Activated CD4-positive, alpha-beta T cell treated with anti-CD3 and anti-CD28 coated beads, Interleukin-2, amount 50 U/mL, for 4 hours (primary cell): ENCODE results near the gene ACIN1.
"Not testable (repeated sequence)": the region's sequence is repeated elsewhere in the genome, so short reads cannot be mapped to it uniquely, and the experiment has no call there.

ENCODE experiments used
- DNase-seq, 2 experiments: peaks; one replicate each; pipeline ENCODE4 v3.0.0-alpha.2; 2020

ACIN1 gene

GRCh38 chr14:23034498-23035302 is 60.2 kb downstream of the ACIN1 start, which contains the start of gene PSMB5:
TSS of gene PSMB5 (minus strand) at chr14:23034900. CDS start at chr14:23034881, 19 bp downstream.
- DNase-seq: peak; percentile 85 to 86

DNA sequence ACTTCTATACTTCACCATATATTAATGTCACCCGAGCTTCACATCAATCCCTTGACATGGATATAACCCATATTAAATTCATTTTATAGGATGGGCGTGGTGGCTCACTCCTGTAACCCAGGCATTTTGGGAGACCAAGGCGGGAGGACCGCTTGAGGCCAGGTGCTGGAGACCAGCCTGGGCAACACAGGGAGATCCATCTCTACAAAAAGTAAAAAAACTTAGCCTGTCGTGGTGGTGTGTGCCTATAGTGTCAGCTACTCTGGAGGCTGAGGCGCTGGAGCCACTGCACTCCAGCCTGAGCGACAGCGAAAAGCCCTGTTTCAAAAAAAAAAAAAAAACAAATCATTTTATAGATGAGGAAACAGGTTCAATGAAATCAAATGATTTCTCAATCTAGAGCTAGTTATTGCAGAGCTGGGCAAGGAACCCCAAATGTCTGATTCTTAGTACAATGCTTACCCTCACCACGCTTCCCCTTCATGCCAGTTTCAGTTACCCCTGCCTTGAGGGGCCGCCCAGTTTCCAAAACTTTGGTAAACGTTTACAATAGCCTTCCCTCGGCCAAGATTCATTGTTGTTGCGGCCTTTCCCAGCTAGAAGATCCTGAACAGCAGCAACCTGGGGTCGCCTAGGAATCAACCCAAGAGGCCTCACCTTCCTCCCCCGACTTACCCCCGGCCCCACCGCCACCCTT is 61.0 kb downstream of the ACIN1 start:
- DNase-seq: no peak

GRCh38 chr14:23033251-23033727 is 61.6 kb downstream of the ACIN1 start:
- DNase-seq: no peak

GRCh38 chr14:23030936-23031335 is 64.0 kb downstream of the ACIN1 start:
- no peak for DNase-seq

DNA sequence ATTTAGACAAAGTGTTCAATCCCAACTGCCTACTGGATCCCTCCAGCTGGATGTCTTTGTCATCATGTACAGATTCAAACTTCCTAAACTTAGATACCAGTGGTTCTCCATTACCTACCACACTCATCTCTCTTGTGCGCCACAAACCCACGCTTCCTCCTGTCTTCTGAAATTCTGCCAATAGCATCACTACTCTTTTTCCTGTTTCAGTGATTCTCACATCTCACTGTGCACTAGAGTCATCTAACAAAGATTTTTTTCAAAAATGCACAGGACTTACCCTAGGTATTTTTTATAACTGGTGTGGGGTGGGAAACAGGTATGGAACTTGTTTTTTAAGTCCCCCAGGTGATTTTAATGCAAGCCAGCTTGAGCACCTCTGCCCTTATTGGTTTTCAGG is 66.1 kb downstream of the ACIN1 start:
- DNase-seq: peak; percentile 12

DNA sequence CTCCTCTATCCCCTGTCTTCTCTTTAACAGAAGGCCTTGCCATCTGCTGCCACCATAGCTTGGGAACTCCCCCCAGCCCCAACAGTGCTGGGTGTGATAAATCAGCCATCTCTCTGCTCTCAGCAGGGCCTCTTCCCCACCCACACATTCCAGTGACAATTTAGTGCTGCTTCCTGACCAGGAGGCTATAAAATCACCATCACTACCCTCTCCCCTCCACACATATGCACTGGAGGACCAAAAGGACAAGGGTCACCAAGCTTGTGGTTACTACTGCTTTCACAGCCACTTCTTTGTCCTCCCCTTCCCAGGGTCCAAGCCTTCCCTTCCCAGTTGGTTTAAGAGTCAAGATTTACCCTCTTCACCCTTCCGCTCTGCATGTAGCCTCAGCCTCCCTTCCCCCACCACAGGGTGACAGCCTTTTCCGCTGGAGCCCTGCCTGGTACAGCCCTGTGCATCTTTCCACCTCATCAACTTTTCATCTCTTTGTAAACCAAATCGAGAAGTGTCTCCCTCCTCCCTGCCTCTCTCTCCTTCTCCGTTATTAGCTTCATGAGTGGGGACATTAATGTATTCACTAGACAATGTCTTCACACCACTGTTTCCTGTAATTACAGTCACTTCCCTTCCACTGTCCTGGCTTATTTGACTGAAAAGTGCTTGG is 69.7 kb downstream of the ACIN1 start:
- no peak for DNase-seq

DNA sequence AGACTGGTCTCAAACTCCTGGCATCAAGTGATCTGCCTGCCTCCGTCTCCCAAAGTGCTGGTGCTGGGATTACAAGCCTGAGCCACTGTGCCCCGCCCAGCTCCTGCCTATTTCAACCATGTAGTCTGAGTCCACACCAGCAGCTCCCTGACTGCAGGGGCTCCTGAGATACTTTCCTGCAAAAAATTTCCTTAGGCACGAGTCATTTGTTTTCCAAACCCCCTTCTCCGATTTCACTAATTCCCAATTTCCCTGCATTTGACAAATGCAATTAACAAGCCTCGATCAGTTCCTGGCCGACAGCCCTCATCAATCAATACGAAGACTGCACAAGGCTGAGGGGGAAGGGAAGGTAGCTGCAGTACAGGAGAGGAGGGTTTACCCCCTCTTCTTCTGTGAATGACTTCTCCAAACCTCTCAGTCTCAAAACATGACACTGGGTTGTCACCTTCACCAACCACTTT is 70.3 kb downstream of the ACIN1 start:
- DNase-seq: no peak

- no peak for DNase-seq
Measured at GRCh38 chr14:23023795-23024152, 71.2 kb downstream of the ACIN1 start.

GRCh38 chr14:23023022-23023794 is 71.7 kb downstream of the ACIN1 start:
- no peak for DNase-seq

GRCh38 chr14:23021889-23022442 is 73.0 kb downstream of the ACIN1 start:
- DNase-seq: no peak

GRCh38 chr14:23021434-23021833 is 73.5 kb downstream of the ACIN1 start:
- no peak for DNase-seq

DNA sequence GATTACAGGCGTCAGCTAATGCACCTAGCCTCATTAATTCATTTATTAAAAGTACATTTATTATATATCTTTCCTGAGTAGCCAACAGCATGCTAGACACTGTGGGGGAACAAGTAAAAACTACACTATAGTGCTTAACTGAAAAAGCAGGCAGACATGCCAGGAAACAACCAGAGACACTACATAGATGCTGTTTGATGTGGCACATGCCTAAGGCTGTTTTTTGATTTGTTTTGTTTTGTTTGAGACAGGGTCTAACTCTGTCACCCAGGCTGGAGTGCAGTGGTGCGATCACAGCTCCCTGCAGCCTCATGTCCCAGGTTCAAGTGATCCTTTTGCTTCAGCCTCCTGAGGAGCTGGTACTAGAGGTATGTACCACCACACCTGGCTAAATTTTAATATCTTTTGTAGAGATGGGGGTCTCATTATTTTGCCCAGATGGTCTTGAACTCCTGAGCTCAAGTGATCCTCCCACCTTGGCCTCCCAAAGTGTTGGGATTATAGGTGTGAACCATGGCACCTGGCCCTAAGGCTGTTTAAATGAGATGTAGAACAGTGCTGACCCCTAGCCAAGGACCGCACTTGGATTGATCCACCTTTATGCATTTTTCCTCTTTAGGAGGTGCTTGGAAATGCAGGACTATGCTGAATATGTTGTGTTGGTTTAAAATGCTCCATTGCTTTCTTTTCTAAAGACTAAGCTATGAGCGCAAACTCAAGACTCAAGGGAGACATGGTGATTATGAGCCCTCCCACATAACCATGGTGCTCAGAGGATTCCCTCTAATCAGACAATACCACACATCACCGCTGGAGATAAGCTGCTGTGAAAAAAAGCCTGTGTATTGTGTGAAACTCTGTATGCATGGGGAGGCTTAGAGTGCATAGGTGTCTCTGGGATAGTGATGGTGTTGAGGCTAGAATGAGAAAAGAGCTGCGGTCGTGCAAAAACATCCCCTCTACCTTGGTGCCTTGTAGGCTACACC is 74.5 kb downstream of the ACIN1 start:
- no peak for DNase-seq

DNA sequence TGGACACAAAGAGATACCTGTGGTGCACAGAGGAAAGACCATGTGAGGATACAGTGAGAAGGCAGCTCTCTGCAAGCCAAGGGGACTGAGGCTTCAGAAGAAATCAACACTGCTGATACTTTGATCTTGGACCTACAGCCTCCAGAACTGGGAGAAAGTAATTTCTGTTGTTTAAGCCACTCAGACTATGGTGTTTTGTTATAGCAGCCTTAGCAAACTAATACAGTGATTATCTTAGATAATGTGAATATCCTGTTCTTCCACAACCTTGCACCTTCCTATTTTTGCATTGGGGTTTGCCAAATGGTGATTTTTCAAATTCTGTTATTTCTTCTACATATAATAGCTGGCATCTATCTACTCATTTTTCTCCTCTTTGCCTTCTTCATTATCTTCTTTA is 76.8 kb downstream of the ACIN1 start:
- DNase-seq: no peak

DNA sequence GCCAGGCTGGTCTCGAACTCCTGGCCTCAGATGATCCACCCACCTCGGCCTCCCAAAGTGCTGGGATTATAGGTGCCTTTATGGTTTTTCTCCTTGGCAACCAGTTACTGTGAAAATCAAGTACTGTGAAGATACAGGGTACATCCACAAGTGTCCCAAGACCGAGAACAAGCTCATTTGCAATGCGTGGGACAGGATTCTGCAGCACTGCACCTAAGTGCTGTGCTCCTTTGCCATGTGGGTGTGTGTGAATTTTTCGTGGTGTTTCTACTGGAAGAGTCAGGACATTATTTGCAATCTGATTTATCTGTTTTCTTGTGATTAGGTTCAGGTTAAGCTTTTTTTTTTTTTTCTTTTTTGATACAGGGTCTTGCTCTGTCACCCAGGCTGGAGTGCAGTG is 77.8 kb downstream of the ACIN1 start:
- no peak for DNase-seq

DNA sequence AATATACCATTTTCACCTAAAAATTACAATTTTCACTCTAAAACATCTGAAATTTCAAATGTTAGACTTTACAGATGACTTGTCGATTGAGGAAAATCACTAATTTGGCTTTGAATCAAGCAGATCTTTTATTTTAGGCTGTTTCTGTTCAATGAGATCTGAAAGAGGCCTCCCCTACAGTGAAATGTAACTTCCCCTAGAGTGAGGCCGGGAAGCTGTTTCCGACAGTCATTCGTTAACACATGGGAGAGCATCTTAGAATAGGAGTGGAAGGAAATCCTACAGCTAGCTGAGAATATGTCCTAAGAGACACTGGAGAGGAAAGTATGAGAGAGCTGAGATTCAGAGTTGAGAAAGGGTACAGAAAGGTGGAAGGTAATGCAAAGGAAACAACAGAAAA is 79.3 kb downstream of the ACIN1 start:
- DNase-seq: no peak

DNA sequence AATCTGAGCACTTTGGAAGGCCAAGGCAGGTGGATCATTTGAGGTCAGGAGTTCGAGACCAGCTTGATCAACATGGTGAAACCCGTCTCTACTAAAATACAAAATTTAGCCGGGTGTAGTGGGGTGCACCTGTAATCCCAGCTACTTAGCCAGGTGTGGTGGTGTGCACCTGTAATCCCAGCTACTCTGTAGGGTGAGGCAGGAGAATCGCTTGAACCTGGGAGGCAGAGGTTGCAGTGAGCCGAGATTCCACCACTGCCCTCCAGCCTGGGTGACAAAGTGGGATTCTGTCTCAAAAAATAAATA is 81.2 kb downstream of the ACIN1 start:
- not testable (repeated sequence) for DNase-seq

GRCh38 chr14:23013054-23013748 is 81.7 kb downstream of the ACIN1 start:
- DNase-seq: no peak

- DNase-seq: peak; percentile 68 to 73
Measured at GRCh38 chr14:23009939-23010726, 84.8 kb downstream of the ACIN1 start, which contains the start of gene C14orf93. TSS of gene C14orf93 (minus strand) at chr14:23010143. CDS start at chr14:22999023, 11,120 bp downstream.

DNA sequence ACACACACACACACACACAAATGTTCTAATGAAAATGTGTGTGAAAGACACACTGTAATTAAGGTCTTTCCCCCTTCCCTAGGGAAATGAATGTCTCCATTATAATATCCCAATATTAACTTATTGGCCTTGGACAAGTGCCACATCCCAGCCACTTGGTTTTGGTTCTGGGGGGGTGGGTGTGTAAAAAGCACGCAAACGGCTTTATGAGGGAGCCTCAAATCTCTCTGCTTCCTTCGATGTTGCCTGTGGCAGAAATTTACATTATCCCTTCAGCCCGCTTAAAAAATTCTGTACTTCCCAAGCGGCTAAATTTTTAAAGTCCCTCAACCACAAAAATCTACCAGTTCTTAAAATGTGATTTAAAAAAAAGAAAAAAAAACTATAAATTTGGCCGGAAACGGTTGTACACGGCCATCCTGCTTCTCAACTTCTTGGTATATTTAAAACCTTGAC is 85.4 kb downstream of the ACIN1 start:
- no peak for DNase-seq

DNA sequence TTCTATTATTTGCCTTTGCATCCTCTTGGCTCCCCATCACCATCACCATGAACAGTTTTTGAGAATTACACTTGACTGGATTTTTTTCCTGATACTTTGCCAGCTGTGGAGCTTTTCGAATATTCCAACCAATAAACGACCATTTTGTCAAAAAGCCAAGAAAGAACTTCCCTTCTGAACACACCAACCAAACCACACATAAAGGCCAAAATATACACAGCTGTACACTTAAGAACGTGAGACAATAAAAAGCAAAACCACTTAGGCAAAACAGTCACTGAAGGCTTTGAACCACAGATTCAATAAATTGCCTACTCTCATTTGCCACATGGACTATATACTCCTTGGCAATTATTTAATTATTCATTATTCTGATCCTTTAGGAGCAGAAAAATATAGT is 86.1 kb downstream of the ACIN1 start:
- DNase-seq: no peak
